Endothelial cell (in vitro differentiated cells): ENCODE results near the gene SYNDIG1. TPM values are rescaled to one million over a fixed set of nuclear protein-coding genes. Genes with fewer than 3 reads are reported as not detected.

Experiments used
- DNase-seq: peaks from one replicate; pipeline ENCODE4 v3.0.0; 2021; ENCODE audit warnings: low spot score
- H3K27ac Mint-ChIP-seq: one replicate; pipeline ENCODE4 v1.8.0; 2021; ENCODE audit warnings: mixed read lengths, inconsistent platforms; ENCODE audit not compliant: unreplicated experiment
- H3K27me3 Mint-ChIP-seq: one replicate; pipeline ENCODE4 v1.8.0; 2021; ENCODE audit warnings: mild to moderate bottlenecking, moderate library complexity, mixed read lengths, inconsistent platforms; ENCODE audit not compliant: unreplicated experiment
- H3K36me3 Mint-ChIP-seq: one replicate; pipeline ENCODE4 v1.8.0; 2021; ENCODE audit warnings: mild to moderate bottlenecking, low read depth, mixed read lengths, inconsistent platforms; ENCODE audit not compliant: unreplicated experiment
- H3K4me1 Mint-ChIP-seq: one replicate; pipeline ENCODE4 v1.8.0; 2021; ENCODE audit warnings: mild to moderate bottlenecking, mixed read lengths, inconsistent platforms; ENCODE audit not compliant: unreplicated experiment
- H3K4me3 Mint-ChIP-seq: one replicate; pipeline ENCODE4 v1.8.0; 2021; ENCODE audit warnings: mild to moderate bottlenecking, mixed read lengths, inconsistent platforms; ENCODE audit not compliant: unreplicated experiment
- H3K9me3 Mint-ChIP-seq: one replicate; pipeline ENCODE4 v1.8.0; 2021; ENCODE audit warnings: mixed read lengths, inconsistent platforms; ENCODE audit not compliant: unreplicated experiment
- total RNA-seq: library from RNA; stranded (reverse); fragmentation: NEBNext Ultra II Directional; extraction: Animal tissue kit (Norgen Biotek cat#: 25700); gene quantifications from one replicate; pipeline ENCODE4 v1.2.1, GENCODE V29; 2021; ENCODE audit not compliant: unreplicated experiment
- TF ChIP-seq, protein P1 (sequence below): fragments of 200-600 bp; sonication (generic); IDR thresholded peaks from one replicate; pipeline ENCODE4 v1.5.0; 2021; ENCODE audit warnings: antibody characterized with exemption; ENCODE audit not compliant: unreplicated experiment

Gene SYNDIG1
- total RNA-seq, 1 donor from 2014 or later: 8.1 TPM

DNA sequence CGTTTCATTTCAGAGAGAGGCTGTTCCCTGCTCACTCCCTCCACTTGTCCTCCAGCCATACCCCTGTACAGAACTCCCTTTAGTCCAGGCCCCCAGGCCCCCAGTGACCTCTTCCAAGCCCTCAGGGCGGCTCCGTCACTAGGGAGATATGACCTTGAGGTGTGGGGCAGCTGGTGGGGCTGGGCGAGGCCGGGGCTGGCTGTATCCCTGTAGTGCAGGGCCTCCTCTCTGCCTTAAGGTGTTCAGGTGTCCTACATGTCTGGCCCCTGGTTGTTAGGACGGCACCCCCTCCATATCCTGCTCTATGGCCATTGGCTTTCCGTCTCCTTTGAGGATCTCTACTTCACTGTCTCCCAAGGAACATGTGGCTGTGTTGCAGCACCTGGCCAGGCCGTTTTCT is 17.4 kb upstream of the SYNDIG1 start:
- Mint-ChIP-seq H3K4me1 (peaks cover 21% of the 10 kb centered on the region), H3K27me3 (peaks cover 5% of the 10 kb centered on the region), H3K9me3 (no peaks in the 10 kb centered on the region), H3K4me3 (no peak overlapping the region), H3K27ac (no peak overlapping the region), H3K36me3 (no peaks in the 10 kb centered on the region)
- TF ChIP-seq, protein P1, sequence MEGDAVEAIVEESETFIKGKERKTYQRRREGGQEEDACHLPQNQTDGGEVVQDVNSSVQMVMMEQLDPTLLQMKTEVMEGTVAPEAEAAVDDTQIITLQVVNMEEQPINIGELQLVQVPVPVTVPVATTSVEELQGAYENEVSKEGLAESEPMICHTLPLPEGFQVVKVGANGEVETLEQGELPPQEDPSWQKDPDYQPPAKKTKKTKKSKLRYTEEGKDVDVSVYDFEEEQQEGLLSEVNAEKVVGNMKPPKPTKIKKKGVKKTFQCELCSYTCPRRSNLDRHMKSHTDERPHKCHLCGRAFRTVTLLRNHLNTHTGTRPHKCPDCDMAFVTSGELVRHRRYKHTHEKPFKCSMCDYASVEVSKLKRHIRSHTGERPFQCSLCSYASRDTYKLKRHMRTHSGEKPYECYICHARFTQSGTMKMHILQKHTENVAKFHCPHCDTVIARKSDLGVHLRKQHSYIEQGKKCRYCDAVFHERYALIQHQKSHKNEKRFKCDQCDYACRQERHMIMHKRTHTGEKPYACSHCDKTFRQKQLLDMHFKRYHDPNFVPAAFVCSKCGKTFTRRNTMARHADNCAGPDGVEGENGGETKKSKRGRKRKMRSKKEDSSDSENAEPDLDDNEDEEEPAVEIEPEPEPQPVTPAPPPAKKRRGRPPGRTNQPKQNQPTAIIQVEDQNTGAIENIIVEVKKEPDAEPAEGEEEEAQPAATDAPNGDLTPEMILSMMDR: no peak
- DNase-seq: no peak

DNA sequence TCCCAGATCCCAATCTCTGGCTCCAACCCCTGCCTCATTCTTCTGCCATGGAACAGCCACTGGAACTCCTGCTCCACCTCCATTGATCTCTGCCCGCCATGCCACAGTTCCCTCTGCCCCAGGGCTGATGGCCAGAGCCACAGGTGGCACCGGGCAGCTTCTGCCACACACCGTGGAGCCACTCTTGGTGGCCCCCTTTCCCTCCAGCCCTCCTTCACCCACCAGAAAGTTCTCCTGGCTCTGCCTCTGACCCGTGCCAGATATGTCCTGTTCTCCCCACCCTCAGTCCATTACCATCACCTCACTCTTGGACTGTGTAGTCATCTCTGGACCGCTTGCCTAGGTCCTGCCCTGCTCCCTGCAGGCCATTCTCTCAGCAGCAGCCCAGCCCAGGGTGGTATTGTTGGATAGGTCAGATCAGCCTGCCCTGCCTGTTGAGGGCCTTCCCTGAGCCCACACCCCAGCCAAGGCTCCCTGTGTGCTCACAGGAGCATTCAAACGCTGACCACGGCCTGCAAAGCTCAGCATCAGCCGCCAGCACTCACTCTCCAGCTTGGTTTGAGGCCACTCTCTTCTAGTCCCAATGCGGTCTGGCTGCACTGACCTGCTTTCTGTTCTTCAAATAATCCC is 16.8 kb upstream of the SYNDIG1 start:
- H3K4me1 Mint-ChIP-seq: peaks cover 18% of the 10 kb centered on the region
- peaks cover 5% of the 10 kb centered on the region for H3K27me3 Mint-ChIP-seq
- no peak overlapping the region for H3K27ac Mint-ChIP-seq
- no peaks in the 10 kb centered on the region for H3K36me3 Mint-ChIP-seq
- no peaks in the 10 kb centered on the region for H3K9me3 Mint-ChIP-seq
- H3K4me3 Mint-ChIP-seq: no peak overlapping the region
- TF ChIP-seq, protein P1: no peak
- no peak for DNase-seq

DNA sequence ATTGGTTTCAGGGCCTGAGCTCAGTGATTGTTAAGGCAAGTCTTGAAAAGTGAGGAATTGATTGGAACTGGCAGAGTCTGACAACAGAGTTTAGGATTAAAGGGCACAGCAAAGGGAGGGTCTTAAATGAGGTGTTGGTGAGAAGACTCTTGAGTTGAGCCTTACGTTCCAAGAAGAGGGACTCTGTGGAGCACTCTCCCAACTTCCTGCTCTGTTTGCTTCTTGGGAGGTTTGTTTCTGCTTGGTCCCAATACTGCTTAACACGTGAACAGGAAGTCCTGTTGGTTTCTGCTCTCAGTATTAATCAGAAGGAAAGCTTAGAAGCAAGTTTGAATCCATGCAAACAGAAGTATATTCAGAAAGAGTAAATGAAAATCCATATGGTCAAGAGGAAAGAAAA is 15.6 kb upstream of the SYNDIG1 start:
- peaks cover 5% of the 10 kb centered on the region for H3K27me3 Mint-ChIP-seq
- H3K4me3 Mint-ChIP-seq: no peak overlapping the region

DNA sequence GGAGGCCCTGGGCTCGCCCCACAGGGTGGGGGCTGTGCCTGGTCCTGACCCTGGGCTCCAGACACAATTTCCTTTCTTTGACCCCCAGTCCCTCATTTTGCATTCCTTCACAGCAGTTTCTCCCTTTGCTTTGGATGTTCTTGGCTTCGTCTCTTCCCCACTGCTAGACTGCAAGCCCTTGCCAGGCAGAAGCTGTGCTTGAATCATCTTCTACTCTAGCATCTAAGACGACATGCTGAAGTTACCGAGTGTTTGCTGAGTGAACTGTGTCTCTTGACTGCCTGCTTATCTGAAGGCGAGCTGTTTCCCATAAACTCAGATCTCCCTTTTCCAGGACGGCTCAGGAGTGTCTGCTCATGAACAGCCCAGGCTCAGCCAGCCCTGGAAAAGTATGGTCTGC is 14.3 kb upstream of the SYNDIG1 start:
- no peak overlapping the region for H3K27ac Mint-ChIP-seq
- no peak for DNase-seq
- TF ChIP-seq, protein P1: no peak
- peaks cover 16% of the 10 kb centered on the region for H3K4me1 Mint-ChIP-seq
- no peaks in the 10 kb centered on the region for H3K9me3 Mint-ChIP-seq
- H3K36me3 Mint-ChIP-seq: no peaks in the 10 kb centered on the region
- H3K27me3 Mint-ChIP-seq: peaks cover 4% of the 10 kb centered on the region
- no peak overlapping the region for H3K4me3 Mint-ChIP-seq

More for the DNA sequence above, 15.6 kb upstream of the SYNDIG1 start:
- TF ChIP-seq, protein P1: no peak
- H3K4me1 Mint-ChIP-seq: peaks cover 16% of the 10 kb centered on the region
- no peak overlapping the region for H3K27ac Mint-ChIP-seq
- no peak for DNase-seq
- no peaks in the 10 kb centered on the region for H3K36me3 Mint-ChIP-seq
- no peaks in the 10 kb centered on the region for H3K9me3 Mint-ChIP-seq

DNA sequence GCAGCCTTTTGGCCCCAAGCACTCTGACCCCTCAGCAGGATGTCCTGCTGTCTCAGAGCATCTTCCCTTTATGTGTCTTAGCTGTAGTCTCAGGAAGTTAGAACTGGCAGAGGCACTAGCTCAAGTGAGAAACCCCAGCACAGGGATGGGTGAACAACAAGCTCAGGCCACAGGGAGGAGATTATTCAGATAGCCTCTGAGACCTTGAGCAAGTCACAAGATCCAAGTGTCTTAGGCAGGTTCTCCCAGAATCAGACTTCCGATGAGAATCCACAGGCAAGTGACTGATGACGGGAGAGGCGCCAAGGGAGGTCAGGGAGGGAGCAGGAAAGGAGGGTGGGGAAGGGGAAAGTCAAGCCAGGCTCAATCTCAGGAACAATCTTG is 13.0 kb upstream of the SYNDIG1 start:
- Mint-ChIP-seq H3K9me3 (no peaks in the 10 kb centered on the region), H3K27me3 (peaks cover 3% of the 10 kb centered on the region), H3K27ac (no peak overlapping the region), H3K4me1 (peaks cover 16% of the 10 kb centered on the region), H3K4me3 (no peak overlapping the region), H3K36me3 (no peaks in the 10 kb centered on the region)
- TF ChIP-seq, protein P1: no peak
- no peak for DNase-seq
